ENCODE results near the gene VPS16. TPM values are rescaled to one million over a fixed set of nuclear protein-coding genes. Genes with fewer than 3 reads are reported as not detected.

VPS16 gene
- total RNA-seq, 6 donors from 2014 or later, result 22.6 to 53.4 (median 38.2) TPM

DNA sequence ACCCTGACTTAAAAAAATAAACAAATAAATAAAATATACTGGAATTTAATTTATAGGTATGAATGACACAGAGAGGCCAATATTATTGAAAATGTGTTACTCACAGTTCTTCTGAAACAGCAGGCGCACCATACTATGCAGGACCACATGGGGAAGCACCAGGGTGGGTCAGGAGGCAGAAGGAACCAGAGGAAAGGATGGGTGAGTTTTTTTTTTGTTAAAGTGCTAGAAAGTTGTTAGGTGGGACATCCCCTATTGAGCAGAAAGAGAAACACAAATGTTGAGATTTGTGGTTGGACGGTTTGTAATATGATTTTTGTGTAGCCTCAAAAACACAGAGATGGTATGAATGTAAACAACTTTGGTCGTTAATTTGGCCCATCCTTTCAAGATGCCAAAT, 58.7 kb downstream of the VPS16 start:
- Histone ChIP-seq H3K27ac (no peak overlapping the region), H3K36me3 (no peaks in the 10 kb centered on the region), H3K4me1 (peaks cover 7 to 16% (median 11%) of the 10 kb centered on the region in 4 donors), H3K4me3 (no peak overlapping the region), H3K9me3 (peaks cover 0 to 9% (median 2%) of the 10 kb centered on the region in 4 donors), H3K27me3 (no peaks in the 10 kb centered on the region)
- no peak for TF ChIP-seq POLR2AphosphoS5 (IDR thresholded peaks at IDR 0.05)
- 89 to 90% methylated on average over 3 of the region's 3 CpGs for WGBS, 2 donors
- ATAC-seq (ENCODE audit: low FRiP score in 2 of 2) (no peak), DNase-seq (no peak)

DNA sequence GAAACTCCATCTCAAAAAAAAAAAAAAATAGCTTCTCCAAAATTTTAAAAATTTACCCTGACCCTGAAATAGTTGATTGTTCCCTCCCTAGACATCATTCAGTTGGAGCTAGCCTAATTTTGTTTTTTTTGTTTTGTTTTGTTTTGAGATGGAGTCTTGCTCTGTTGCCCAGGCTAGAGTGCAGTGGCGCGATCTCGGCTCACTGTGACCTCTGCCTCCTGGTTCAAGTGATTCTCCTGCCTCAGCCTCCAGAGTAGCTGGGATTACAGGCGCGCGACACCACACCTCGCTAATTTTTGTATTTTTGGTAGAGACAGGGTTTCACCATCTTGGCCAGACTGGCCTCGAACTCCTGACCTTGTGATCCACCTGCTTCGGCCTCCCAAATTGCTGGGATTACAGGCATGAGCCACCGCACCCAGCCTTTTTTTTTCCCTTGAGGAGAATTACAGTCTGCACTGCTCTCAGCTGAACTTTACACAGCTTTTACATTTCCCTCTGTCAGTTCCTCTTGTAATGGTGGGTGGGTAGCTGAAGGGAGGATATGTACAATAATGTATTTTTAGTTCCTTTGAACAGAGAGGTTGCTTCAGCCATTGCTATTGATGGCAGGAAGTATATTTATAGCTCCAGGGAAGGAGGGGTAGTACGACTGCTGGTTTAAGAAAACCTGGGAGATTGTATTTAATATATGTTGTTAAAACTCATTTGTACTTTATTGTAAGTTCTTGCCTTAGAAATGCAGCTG, 60.5 kb downstream of the VPS16 start:
- Histone ChIP-seq H3K4me1 (peaks cover 7 to 16% (median 11%) of the 10 kb centered on the region in 4 donors), H3K9me3 (no peaks in the 10 kb centered on the region), H3K27me3 (no peaks in the 10 kb centered on the region), H3K36me3 (no peaks in the 10 kb centered on the region), H3K4me3 (no peak overlapping the region), H3K27ac (no peak overlapping the region)
- 77 to 84% methylated on average over 11 of the region's 11 CpGs for WGBS, 2 donors
- peak; percentile 61 to 71 for ATAC-seq (ENCODE audit: low FRiP score in 2 of 2)
- DNase-seq, result no peak
- TF ChIP-seq EP300 (IDR thresholded peaks at IDR 0.05) (no peak), POLR2AphosphoS5 (IDR thresholded peaks at IDR 0.05) (no peak), POLR2A (IDR thresholded peaks at IDR 0.05) (no peak)
- TF ChIP-seq, protein P1, sequence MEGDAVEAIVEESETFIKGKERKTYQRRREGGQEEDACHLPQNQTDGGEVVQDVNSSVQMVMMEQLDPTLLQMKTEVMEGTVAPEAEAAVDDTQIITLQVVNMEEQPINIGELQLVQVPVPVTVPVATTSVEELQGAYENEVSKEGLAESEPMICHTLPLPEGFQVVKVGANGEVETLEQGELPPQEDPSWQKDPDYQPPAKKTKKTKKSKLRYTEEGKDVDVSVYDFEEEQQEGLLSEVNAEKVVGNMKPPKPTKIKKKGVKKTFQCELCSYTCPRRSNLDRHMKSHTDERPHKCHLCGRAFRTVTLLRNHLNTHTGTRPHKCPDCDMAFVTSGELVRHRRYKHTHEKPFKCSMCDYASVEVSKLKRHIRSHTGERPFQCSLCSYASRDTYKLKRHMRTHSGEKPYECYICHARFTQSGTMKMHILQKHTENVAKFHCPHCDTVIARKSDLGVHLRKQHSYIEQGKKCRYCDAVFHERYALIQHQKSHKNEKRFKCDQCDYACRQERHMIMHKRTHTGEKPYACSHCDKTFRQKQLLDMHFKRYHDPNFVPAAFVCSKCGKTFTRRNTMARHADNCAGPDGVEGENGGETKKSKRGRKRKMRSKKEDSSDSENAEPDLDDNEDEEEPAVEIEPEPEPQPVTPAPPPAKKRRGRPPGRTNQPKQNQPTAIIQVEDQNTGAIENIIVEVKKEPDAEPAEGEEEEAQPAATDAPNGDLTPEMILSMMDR (IDR thresholded peaks at IDR 0.05), result no peak

DNA sequence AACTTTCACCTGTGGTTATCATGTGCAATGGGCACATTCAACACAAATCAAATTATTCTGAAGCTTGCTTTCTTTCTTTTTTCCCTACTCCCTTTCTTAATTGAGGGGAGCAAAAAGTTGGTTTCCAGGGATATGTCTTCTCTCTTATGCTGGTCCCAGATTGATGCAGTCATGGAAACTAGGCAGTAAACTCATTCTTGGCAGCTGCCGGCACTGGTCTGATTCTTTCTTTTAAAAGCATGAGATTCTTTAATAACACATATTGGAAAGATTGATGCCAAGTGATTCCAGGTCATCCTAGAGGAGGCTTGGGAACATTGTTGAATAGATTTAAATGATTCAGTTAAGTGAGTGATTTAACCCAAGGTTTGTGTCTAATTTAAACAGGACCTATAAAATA, 61.7 kb downstream of the VPS16 start:
- Histone ChIP-seq H3K4me3 (no peak overlapping the region), H3K27me3 (no peaks in the 10 kb centered on the region), H3K4me1 (peaks cover 7 to 16% (median 12%) of the 10 kb centered on the region in 4 donors), H3K27ac (no peak overlapping the region), H3K36me3 (no peaks in the 10 kb centered on the region), H3K9me3 (no peaks in the 10 kb centered on the region)
- TF ChIP-seq POLR2A (IDR thresholded peaks at IDR 0.05) (no peak), POLR2AphosphoS5 (IDR thresholded peaks at IDR 0.05) (no peak)
- no peak for ATAC-seq (ENCODE audit: low FRiP score in 2 of 2)
- WGBS, 2 donors, result 20 to 30% methylated on average over 1 of the region's 1 CpG
- no peak for DNase-seq

DNA sequence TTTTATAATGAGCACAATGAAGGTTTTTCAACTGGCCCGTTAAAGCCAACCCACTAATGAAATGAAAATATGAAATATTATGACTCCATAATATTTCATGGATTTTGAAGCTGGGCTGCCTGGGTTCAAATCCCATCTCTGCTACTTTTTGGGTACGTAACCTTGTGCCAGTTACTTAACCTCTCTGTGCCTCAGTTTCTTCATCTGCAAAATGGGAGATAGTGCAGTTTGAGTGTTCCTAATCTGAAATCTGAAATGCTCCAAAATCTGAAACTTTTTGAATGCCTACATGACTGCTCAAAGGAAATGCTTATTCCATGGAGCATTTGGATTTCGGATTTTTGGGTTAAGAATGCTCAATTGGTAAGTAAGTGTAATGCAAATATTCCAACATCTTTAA, 62.3 kb downstream of the VPS16 start:
- Histone ChIP-seq H3K27ac (no peak overlapping the region), H3K27me3 (no peaks in the 10 kb centered on the region), H3K4me1 (peaks cover 7 to 18% (median 15%) of the 10 kb centered on the region in 4 donors), H3K9me3 (no peaks in the 10 kb centered on the region), H3K4me3 (no peak overlapping the region), H3K36me3 (no peaks in the 10 kb centered on the region)
- DNase-seq, result no peak
- WGBS, 2 donors, result 93 to 94% methylated on average over 3 of the region's 3 CpGs
- no peak for ATAC-seq (ENCODE audit: low FRiP score in 2 of 2)
- no peak for TF ChIP-seq POLR2A (IDR thresholded peaks at IDR 0.05)
- no peak for TF ChIP-seq POLR2AphosphoS5 (IDR thresholded peaks at IDR 0.05)
- TF ChIP-seq EP300 (IDR thresholded peaks at IDR 0.05), result no peak
- TF ChIP-seq, protein P1 (IDR thresholded peaks at IDR 0.05), result no peak

DNA sequence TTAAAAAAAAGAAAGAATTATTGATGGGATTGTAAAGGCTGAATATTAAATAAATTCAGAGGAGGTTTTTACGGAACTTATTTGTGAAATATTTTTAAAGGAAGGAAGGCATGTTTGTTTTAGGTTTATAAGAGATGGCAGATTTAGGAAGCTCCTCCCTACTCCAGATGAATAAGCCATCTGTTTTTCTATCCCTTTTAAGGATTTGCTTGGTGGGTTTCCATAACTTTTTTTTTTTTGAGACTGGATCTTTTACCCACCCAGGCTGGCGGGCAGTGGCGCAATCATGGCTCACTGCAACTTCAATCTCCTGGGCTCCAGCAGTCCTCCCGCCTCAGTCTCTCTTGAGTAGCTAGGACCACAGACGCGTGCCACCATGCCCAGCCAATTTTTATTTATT, 63.1 kb downstream of the VPS16 start:
- WGBS, 2 donors, result 93 to 96% methylated on average over 6 of the region's 6 CpGs
- H3K27ac ChIP-seq, result no peak overlapping the region
- no peak overlapping the region for H3K4me3 ChIP-seq
- H3K9me3 ChIP-seq, result no peaks in the 10 kb centered on the region
- no peaks in the 10 kb centered on the region for H3K36me3 ChIP-seq
- H3K27me3 ChIP-seq, result no peaks in the 10 kb centered on the region
- TF ChIP-seq EP300 (IDR thresholded peaks at IDR 0.05) (no peak), POLR2A (IDR thresholded peaks at IDR 0.05) (no peak), POLR2AphosphoS5 (IDR thresholded peaks at IDR 0.05) (no peak)
- TF ChIP-seq, protein P1 (IDR thresholded peaks at IDR 0.05), result no peak
- DNase-seq, result no peak
- peaks cover 7 to 18% (median 15%) of the 10 kb centered on the region in 4 donors for H3K4me1 ChIP-seq
- ATAC-seq (ENCODE audit: low FRiP score in 2 of 2), result no peak

DNA sequence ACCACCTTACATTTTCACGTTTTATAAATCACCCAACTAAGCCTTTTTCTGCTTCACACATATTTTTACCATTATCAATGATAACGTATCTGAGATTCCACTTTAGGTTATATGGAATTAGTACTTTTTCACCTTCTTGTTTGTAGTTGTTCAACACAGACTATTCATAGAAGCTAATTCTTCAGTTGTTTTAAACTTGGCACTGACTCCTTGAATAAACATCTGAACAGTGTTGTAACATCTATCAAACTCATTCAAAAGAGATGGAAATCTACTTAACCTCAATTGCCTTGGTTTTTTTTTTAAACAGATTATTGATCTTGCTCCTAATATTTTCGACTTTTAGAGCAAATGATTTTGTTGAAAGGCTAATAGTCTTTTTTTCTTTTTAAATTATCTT, 67.0 kb downstream of the VPS16 start:
- ATAC-seq (ENCODE audit: low FRiP score in 2 of 2), result no peak
- no peak overlapping the region for H3K27ac ChIP-seq
- H3K9me3 ChIP-seq, result no peaks in the 10 kb centered on the region
- H3K36me3 ChIP-seq, result no peaks in the 10 kb centered on the region
- H3K27me3 ChIP-seq, result no peaks in the 10 kb centered on the region
- peaks cover 0 to 6% (median 2%) of the 10 kb centered on the region in 4 donors for H3K4me1 ChIP-seq
- WGBS, 2 donors, result 57% methylated on average over 3 of the region's 3 CpGs
- DNase-seq, result no peak
- TF ChIP-seq EP300 (IDR thresholded peaks at IDR 0.05) (no peak), POLR2AphosphoS5 (IDR thresholded peaks at IDR 0.05) (no peak), POLR2A (IDR thresholded peaks at IDR 0.05) (no peak)
- TF ChIP-seq, protein P1 (IDR thresholded peaks at IDR 0.05), result no peak
- no peak overlapping the region for H3K4me3 ChIP-seq
